Esophagus muscularis mucosa (tissue), 4 donors: ENCODE results near the gene PXMP4. TPM values are rescaled to one million over a fixed set of nuclear protein-coding genes. Genes with fewer than 3 reads are reported as not detected.

Source experiments
- DNase-seq: peaks from one replicate; pipeline ENCODE4 v3.0.0-alpha.2; 2017; ENCODE audit errors: extremely low spot score
- H3K27ac ChIP-seq, 4 donors: fragments of 200-600 bp; sonication (generic); replicated peaks in 1 of 4; 1 replicate in 3 of 4; 2 replicates in 1 of 4; pipeline ENCODE4 v1.5.1; 2016 to 2019; ENCODE audit warnings: mild to moderate bottlenecking in 1 of 4
- H3K27me3 ChIP-seq, 4 donors: fragments of 200-600 bp; sonication (generic); one replicate each; pipeline versions ENCODE4 v1.5.1 to v1.6.0; 2016 to 2019
- H3K36me3 ChIP-seq, 4 donors: fragments of 200-600 bp; sonication (generic); one replicate each; pipeline ENCODE4 v1.5.1; 2016 to 2019
- H3K4me1 ChIP-seq, 4 donors: fragments of 200-600 bp; sonication (generic); one replicate each; pipeline ENCODE4 v1.5.1; 2016 to 2019
- H3K4me3 ChIP-seq, 4 donors: fragments of 200-600 bp; sonication (generic); 1 replicate in 2 of 4; 2 replicates in 2 of 4; pipeline ENCODE4 v1.5.1; 2016 to 2019; ENCODE audit warnings: mild to moderate bottlenecking in 4 of 4, moderate library complexity in 1 of 4
- H3K9me3 ChIP-seq, 4 donors: fragments of 200-600 bp; sonication (generic); 1 replicate in 3 of 4; 2 replicates in 1 of 4; pipeline ENCODE4 v1.5.1; 2016 to 2019
- CTCF ChIP-seq, 3 experiments: fragments of 200-600 bp in 2 of 3; fragments of 450-650 bp in 1 of 3; sonication (generic) in 2 of 3; IDR thresholded peaks; one replicate each; pipeline ENCODE4 v1.5.1; 2017 to 2019; ENCODE audit warnings: antibody characterized with exemption in 3 of 3, mild to moderate bottlenecking in 2 of 3, moderate library complexity in 1 of 3
- EP300 ChIP-seq: sonication (generic); formaldehyde crosslinking; IDR thresholded peaks from one replicate; pipeline ENCODE4 v1.6.1; 2017; ENCODE audit warnings: antibody characterized with exemption
- POLR2A ChIP-seq: fragments of 450-650 bp; IDR thresholded peaks from one replicate; pipeline ENCODE4 v1.6.1; 2017; ENCODE audit warnings: antibody characterized with exemption, moderate library complexity, mild to moderate bottlenecking, low read depth
- POLR2AphosphoS5 ChIP-seq, 2 donors: sonication (generic); formaldehyde crosslinking; IDR thresholded peaks; one replicate each; pipeline ENCODE4 v1.6.1; 2017; ENCODE audit warnings: antibody characterized with exemption in 2 of 2
- WGBS: methylation state at CpG from one replicate; pipeline ENCODE4 v1.1.5; 2018; 5-methylcytosine and 5-hydroxymethylcytosine counted together
- intact Hi-C: fragments of 100-400 bp; cut with DNase I; formaldehyde crosslinking; loops from one replicate; pipeline ENCODE4 v1.15.1; 2023
- total RNA-seq, 4 donors: library from RNA; depleted of rRNA; stranded (reverse); fragments of >200 nt; gene quantifications; one replicate each; pipeline versions ENCODE4 v1.1.0 to v1.2.1, GENCODE V29; 2016

Gene PXMP4
- total RNA-seq, 4 donors from 2014 or later: 4.5 to 13.0 (median 9.2) TPM

GRCh38 chr20:33658929-33659328, 61.2 kb downstream of the PXMP4 start:
- no peaks in the 10 kb centered on the region for H3K9me3 ChIP-seq
- peaks cover 11 to 15% (median 13%) of the 10 kb centered on the region in 4 donors for H3K4me1 ChIP-seq
- 98% methylated on average over 4 of the region's 4 CpGs for WGBS
- peaks cover 12 to 47% (median 38%) of the 10 kb centered on the region in 4 donors for H3K36me3 ChIP-seq
- no peak overlapping the region for H3K4me3 ChIP-seq
- no peak for TF ChIP-seq CTCF (IDR thresholded peaks at IDR 0.05)
- TF ChIP-seq EP300: no peak
- no peak for TF ChIP-seq POLR2AphosphoS5 (IDR thresholded peaks at IDR 0.05)
- TF ChIP-seq POLR2A: no peak
- no peak for DNase-seq
- intact Hi-C loops: no loop called here
- no peaks in the 10 kb centered on the region for H3K27me3 ChIP-seq
- H3K27ac ChIP-seq: no peak overlapping the region

- Histone ChIP-seq H3K9me3 (no peaks in the 10 kb centered on the region), H3K4me1 (peaks cover 12 to 16% (median 14%) of the 10 kb centered on the region in 4 donors), H3K27ac (no peak overlapping the region), H3K36me3 (peaks cover 12 to 47% (median 38%) of the 10 kb centered on the region in 4 donors), H3K4me3 (no peak overlapping the region), H3K27me3 (no peaks in the 10 kb centered on the region)
- TF ChIP-seq CTCF (IDR thresholded peaks at IDR 0.05) (no peak), POLR2A (no peak), EP300 (no peak), POLR2AphosphoS5 (IDR thresholded peaks at IDR 0.05) (no peak)
- DNase-seq: no peak
- intact Hi-C loops: no loop called here
- 90% methylated on average over 8 of the region's 8 CpGs for WGBS
These were observed 61.6 kb downstream of the PXMP4 start for GRCh38 chr20:33658510-33658909.

GRCh38 chr20:33657704-33658095, 62.4 kb downstream of the PXMP4 start:
- Histone ChIP-seq H3K4me1 (peaks cover 14 to 16% (median 15%) of the 10 kb centered on the region in 4 donors), H3K27ac (no peak overlapping the region), H3K4me3 (no peak overlapping the region), H3K27me3 (no peaks in the 10 kb centered on the region), H3K9me3 (no peaks in the 10 kb centered on the region), H3K36me3 (peaks cover 12 to 47% (median 38%) of the 10 kb centered on the region in 4 donors)
- WGBS: 88% methylated on average over 12 of the region's 12 CpGs
- TF ChIP-seq CTCF (IDR thresholded peaks at IDR 0.05) (no peak), POLR2A (no peak), POLR2AphosphoS5 (IDR thresholded peaks at IDR 0.05) (no peak), EP300 (no peak)
- intact Hi-C loops: no loop called here
- DNase-seq: no peak

GRCh38 chr20:33656783-33657703, 63.1 kb downstream of the PXMP4 start:
- WGBS: 91% methylated on average over 16 of the region's 17 CpGs
- TF ChIP-seq POLR2AphosphoS5 (IDR thresholded peaks at IDR 0.05) (no peak), CTCF (IDR thresholded peaks at IDR 0.05) (no peak), EP300 (no peak)
- no peak for DNase-seq
- H3K9me3 ChIP-seq: no peaks in the 10 kb centered on the region
- H3K36me3 ChIP-seq: peaks cover 12 to 47% (median 38%) of the 10 kb centered on the region in 4 donors
- peaks cover 13 to 14% (median 14%) of the 10 kb centered on the region in 4 donors for H3K4me1 ChIP-seq
- no peak overlapping the region for H3K4me3 ChIP-seq
- no peaks in the 10 kb centered on the region for H3K27me3 ChIP-seq
- no peak overlapping the region for H3K27ac ChIP-seq
- intact Hi-C loops: no loop called here
